HCT116 (cell line): ENCODE results near the gene TBC1D32.
"Not testable (repeated sequence)": the region's sequence is repeated elsewhere in the genome, so short reads cannot be mapped to it uniquely, and the experiment has no call there.

ENCODE experiments used
- ELF1 ChIP-seq: IDR thresholded peaks from 2 replicates; pipeline ENCODE4 v1.6.1; 2012; ENCODE audit warnings: low read depth, borderline replicate concordance
- POLR2A ChIP-seq: IDR thresholded peaks from 2 replicates; pipeline ENCODE4 v1.7.0; 2011; ENCODE audit warnings: borderline replicate concordance; ENCODE audit not compliant: insufficient read depth, insufficient read length; ENCODE audit errors: extremely low read depth
- POLR2AphosphoS5 ChIP-seq: IDR thresholded peaks from 2 replicates; pipeline ENCODE4 v1.6.1; 2011; ENCODE audit warnings: mild to moderate bottlenecking, low read depth, low read length, moderate library complexity
- RAD21 ChIP-seq: IDR thresholded peaks from 2 replicates; pipeline ENCODE4 v1.6.1; 2012; ENCODE audit warnings: low read depth, mild to moderate bottlenecking
- SIN3A ChIP-seq: IDR thresholded peaks from 2 replicates; pipeline ENCODE4 v1.6.1; 2012; ENCODE audit warnings: low read depth
- SP1 ChIP-seq: IDR thresholded peaks from 2 replicates; pipeline ENCODE4 v1.6.1; 2012; ENCODE audit warnings: low read depth
- YY1 ChIP-seq: IDR thresholded peaks from 2 replicates; pipeline ENCODE4 v1.6.1; 2011; ENCODE audit warnings: low read length, low read depth, moderate library complexity, mild to moderate bottlenecking; ENCODE audit not compliant: insufficient replicate concordance; ENCODE audit errors: extremely low read depth
- TF ChIP-seq, protein P1 (sequence below), 3 experiments: fragments of 200-600 bp in 1 of 3; sonication (generic) in 1 of 3; IDR thresholded peaks in 2 of 3; conservative IDR thresholded peaks in 1 of 3; 2 replicates each; pipeline ENCODE4 v1.5.1; 2012 to 2017; ENCODE audit warnings: low read depth in 2 of 3, low read length in 2 of 3, antibody characterized with exemption in 1 of 3, borderline replicate concordance in 1 of 3, control low read depth in 1 of 3, mild to moderate bottlenecking in 1 of 3, mixed read lengths in 1 of 3, mixed run types in 1 of 3, moderate library complexity in 1 of 3; ENCODE audit not compliant: insufficient read depth in 1 of 3
- TF ChIP-seq, protein P2 (sequence below): IDR thresholded peaks from 2 replicates; pipeline ENCODE4 v1.6.1; 2011; ENCODE audit warnings: mild to moderate bottlenecking, low read length, moderate library complexity; ENCODE audit not compliant: insufficient replicate concordance; ENCODE audit errors: extremely low read depth
- TF ChIP-seq, protein P3 (sequence below): IDR thresholded peaks from 2 replicates; pipeline ENCODE4 v1.6.1; 2012; ENCODE audit warnings: low read depth

DNA sequence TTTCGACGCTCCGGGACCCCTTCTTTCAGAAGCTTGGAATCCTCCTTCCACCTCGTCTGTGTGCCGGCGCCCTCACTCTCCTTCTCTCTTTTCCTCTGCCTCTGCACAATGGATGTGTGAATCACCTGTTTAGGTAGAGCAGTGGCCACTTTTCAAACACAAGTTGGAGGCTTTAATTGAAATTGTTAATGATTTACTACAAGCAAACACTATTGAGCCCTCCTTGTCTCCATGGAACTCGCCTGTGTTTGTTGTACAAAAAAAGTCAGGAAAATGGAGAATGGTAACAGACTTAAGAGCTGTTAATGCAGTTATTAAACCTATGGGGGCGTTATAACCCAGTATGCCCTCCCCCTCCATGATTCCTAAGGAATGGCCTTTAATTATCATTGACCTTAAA, 290.6 kb downstream of the TBC1D32 start:
- not testable (repeated sequence) for TF ChIP-seq RAD21, YY1, POLR2AphosphoS5, SIN3A, ELF1, POLR2A, SP1
- TF ChIP-seq, protein P1, sequence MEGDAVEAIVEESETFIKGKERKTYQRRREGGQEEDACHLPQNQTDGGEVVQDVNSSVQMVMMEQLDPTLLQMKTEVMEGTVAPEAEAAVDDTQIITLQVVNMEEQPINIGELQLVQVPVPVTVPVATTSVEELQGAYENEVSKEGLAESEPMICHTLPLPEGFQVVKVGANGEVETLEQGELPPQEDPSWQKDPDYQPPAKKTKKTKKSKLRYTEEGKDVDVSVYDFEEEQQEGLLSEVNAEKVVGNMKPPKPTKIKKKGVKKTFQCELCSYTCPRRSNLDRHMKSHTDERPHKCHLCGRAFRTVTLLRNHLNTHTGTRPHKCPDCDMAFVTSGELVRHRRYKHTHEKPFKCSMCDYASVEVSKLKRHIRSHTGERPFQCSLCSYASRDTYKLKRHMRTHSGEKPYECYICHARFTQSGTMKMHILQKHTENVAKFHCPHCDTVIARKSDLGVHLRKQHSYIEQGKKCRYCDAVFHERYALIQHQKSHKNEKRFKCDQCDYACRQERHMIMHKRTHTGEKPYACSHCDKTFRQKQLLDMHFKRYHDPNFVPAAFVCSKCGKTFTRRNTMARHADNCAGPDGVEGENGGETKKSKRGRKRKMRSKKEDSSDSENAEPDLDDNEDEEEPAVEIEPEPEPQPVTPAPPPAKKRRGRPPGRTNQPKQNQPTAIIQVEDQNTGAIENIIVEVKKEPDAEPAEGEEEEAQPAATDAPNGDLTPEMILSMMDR (IDR thresholded peaks at IDR 0.05 in 2 of 3, conservative IDR thresholded peaks at IDR 0.05 in 1 of 3; ENCODE audit: borderline replicate concordance in 1 of 3, insufficient read depth in 1 of 3, low read depth in 2 of 3, low read length in 2 of 3): not testable (repeated sequence)
- TF ChIP-seq, protein P2, sequence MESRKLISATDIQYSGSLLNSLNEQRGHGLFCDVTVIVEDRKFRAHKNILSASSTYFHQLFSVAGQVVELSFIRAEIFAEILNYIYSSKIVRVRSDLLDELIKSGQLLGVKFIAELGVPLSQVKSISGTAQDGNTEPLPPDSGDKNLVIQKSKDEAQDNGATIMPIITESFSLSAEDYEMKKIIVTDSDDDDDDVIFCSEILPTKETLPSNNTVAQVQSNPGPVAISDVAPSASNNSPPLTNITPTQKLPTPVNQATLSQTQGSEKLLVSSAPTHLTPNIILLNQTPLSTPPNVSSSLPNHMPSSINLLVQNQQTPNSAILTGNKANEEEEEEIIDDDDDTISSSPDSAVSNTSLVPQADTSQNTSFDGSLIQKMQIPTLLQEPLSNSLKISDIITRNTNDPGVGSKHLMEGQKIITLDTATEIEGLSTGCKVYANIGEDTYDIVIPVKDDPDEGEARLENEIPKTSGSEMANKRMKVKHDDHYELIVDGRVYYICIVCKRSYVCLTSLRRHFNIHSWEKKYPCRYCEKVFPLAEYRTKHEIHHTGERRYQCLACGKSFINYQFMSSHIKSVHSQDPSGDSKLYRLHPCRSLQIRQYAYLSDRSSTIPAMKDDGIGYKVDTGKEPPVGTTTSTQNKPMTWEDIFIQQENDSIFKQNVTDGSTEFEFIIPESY: not testable (repeated sequence)
- TF ChIP-seq, protein P3, sequence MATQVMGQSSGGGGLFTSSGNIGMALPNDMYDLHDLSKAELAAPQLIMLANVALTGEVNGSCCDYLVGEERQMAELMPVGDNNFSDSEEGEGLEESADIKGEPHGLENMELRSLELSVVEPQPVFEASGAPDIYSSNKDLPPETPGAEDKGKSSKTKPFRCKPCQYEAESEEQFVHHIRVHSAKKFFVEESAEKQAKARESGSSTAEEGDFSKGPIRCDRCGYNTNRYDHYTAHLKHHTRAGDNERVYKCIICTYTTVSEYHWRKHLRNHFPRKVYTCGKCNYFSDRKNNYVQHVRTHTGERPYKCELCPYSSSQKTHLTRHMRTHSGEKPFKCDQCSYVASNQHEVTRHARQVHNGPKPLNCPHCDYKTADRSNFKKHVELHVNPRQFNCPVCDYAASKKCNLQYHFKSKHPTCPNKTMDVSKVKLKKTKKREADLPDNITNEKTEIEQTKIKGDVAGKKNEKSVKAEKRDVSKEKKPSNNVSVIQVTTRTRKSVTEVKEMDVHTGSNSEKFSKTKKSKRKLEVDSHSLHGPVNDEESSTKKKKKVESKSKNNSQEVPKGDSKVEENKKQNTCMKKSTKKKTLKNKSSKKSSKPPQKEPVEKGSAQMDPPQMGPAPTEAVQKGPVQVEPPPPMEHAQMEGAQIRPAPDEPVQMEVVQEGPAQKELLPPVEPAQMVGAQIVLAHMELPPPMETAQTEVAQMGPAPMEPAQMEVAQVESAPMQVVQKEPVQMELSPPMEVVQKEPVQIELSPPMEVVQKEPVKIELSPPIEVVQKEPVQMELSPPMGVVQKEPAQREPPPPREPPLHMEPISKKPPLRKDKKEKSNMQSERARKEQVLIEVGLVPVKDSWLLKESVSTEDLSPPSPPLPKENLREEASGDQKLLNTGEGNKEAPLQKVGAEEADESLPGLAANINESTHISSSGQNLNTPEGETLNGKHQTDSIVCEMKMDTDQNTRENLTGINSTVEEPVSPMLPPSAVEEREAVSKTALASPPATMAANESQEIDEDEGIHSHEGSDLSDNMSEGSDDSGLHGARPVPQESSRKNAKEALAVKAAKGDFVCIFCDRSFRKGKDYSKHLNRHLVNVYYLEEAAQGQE: not testable (repeated sequence)
